PC-3 (cell line): ENCODE measurements around the gene RALB.

Source experiments
- CTCF ChIP-seq: fragments of 300-600 bp; sonication (generic); conservative IDR thresholded peaks from 2 replicates; pipeline ENCODE4 v1.5.1; 2017; ENCODE audit warnings: antibody characterized with exemption, low read depth, mild to moderate bottlenecking, low read length
- EZH2 ChIP-seq: fragments of 300-600 bp; sonication (generic); IDR thresholded peaks from one replicate; pipeline ENCODE4 v1.6.1; 2017; ENCODE audit warnings: antibody characterized with exemption, mild to moderate bottlenecking, low read length; ENCODE audit not compliant: unreplicated experiment

GRCh38 chr2:120236791-120237190 lies 15.9 kb upstream of the RALB start:
- TF ChIP-seq CTCF (no peak), EZH2 (no peak)
